Measurements from ENCODE around the gene RAB11FIP3. TPM values are rescaled to one million over a fixed set of nuclear protein-coding genes. Genes with fewer than 3 reads are reported as not detected.

The RAB11FIP3 gene
- total and polyA plus RNA-seq, 2 donors = 16.8 to 57.0 TPM

DNA sequence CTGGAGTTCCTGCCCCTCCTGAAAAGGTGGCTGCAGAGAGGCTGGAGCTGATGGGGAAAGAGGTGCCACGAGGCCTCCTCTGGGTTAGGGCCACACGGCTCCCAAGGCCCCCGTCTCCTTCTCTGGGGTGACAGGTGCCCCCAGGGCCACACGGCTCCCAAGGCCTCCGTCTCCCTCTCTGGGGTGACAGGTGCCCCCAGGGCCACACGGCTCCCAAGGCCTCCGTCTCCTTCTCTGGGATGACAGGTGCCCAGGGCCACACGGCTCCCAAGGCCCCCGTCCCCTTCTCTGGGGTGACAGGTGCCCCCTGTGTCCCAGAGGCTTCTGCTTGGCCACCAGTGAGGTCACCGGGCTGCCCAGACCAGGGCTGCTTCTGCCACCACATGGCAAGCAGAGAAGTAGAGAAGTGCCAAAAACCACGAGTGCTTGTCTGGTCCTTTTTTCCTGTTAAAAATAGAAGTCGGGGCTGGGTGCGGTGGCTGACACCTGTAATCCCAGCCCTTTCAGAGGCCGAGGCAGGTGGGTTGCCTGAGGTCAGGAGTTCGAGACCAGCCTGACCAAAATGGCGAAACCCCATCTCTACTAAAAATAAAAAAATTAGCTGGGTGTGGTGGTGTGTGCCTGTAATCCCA, 106.2 kb downstream of the RAB11FIP3 start:
- H3K36me3 ChIP-seq (ENCODE audit: insufficient read depth) = no peaks in the 10 kb centered on the region
- no peak overlapping the region for H3K4me3 ChIP-seq (ENCODE audit: low read depth, low read length)
- H3K4me1 ChIP-seq (ENCODE audit: insufficient read depth) = no peaks in the 10 kb centered on the region
- WGBS = 92% methylated on average over 16 of the region's 16 CpGs
- no peak for DNase-seq (ENCODE audit: extremely low spot score)
- H3K27ac ChIP-seq (ENCODE audit: low read depth) = no peak overlapping the region

DNA sequence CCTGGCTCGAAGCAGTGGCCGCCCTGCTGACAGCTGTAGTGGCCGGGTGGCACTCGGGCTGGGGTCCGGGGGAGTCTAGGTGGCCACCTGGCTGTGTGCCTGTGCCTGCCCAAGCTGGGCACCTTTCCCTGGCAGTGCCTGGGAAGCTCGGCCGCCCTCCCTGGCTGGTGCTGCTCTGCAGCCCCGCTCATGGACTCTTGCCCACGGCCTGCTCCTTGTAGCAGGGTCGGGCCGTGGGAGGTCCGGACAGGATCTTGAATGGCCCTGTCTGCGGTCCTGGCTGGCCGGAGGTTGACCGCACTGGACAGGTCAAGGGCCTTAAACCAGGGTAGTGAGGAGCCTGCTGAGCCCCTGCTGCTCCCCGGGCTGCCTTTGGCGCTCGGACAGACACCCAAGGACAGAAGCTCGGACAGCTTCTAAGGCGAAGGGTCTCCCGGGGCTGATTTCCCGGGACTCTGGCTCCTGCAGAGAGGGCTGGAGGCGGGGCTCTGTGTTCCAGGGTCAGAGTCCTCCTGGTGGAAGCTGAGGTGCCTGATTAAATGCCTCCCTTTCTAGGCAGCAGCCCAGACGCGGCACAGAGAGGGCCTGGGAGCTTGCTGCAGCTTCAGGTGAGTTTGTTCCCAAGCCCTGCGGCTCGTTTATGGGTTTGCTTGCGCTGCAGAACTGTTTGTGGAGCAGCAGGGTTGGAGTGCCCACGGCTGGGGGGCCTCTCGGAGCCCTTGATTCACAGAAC, 108.1 kb downstream of the RAB11FIP3 start:
- H3K27ac ChIP-seq (ENCODE audit: low read depth) = no peak overlapping the region
- H3K4me1 ChIP-seq (ENCODE audit: insufficient read depth) = no peaks in the 10 kb centered on the region
- H3K36me3 ChIP-seq (ENCODE audit: insufficient read depth) = no peaks in the 10 kb centered on the region
- H3K4me3 ChIP-seq (ENCODE audit: low read depth, low read length) = no peak overlapping the region
- no peak for DNase-seq (ENCODE audit: extremely low spot score)
- WGBS = 88% methylated on average over 30 of the region's 30 CpGs

DNA sequence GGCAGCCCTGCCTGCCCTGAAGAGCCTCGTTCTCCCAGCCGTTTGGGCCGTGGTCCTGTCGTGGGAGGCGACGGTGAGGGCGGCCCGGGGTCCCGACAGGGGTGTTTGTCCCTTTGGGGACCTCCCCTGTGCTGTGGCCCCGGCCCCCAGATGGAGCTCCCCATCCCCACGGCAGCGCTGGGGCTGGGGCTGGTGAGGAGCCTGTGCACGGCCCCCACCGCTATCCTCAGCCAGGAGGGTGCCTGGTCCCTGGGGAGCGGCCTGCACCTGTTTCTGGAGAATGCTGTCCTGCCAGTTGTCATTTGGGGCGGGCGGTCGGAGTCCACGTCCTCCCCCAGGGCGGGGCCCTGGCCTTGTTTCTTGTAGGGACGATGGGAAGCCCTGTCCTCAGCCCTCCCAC, 108.7 kb downstream of the RAB11FIP3 start:
- Histone ChIP-seq H3K4me3 (ENCODE audit: low read depth, low read length) (no peak overlapping the region), H3K4me1 (ENCODE audit: insufficient read depth) (no peaks in the 10 kb centered on the region), H3K27ac (ENCODE audit: low read depth) (no peak overlapping the region), H3K36me3 (ENCODE audit: insufficient read depth) (no peaks in the 10 kb centered on the region)
- no peak for DNase-seq (ENCODE audit: extremely low spot score)
- 85% methylated on average over 21 of the region's 21 CpGs for WGBS

DNA sequence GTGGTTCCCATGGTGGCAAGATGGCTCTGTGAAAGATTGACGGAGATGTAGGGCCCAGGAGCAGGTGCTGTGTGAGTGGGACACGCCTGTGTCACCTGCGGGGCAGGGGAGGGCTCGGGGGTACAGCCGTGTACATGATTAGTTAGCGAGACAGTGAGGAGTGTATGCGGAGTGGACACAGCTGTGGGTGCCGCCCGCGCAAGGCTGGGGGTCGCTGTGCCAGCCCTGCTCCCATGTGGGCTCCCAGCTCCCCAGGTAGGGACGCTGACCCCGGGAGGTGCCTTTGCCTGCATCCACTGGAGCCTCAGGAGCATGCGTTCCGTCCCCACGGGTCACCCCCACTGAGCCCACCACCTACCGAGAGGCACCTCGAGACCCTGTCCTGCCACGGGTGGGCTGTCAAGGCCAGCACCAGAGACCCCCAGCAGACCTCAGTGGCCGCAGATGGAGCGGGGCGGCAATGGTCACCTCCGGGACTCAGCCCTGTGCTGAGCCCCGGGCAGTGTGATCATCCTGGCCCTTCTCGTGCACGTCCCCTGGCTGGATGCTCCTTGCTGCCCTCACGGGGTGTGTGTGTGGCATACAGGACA, 109.5 kb downstream of the RAB11FIP3 start:
- 91% methylated on average over 27 of the region's 27 CpGs for WGBS
- Histone ChIP-seq H3K4me1 (ENCODE audit: insufficient read depth) (no peaks in the 10 kb centered on the region), H3K27ac (ENCODE audit: low read depth) (no peak overlapping the region), H3K4me3 (ENCODE audit: low read depth, low read length) (no peak overlapping the region), H3K36me3 (ENCODE audit: insufficient read depth) (no peaks in the 10 kb centered on the region)
- no peak for DNase-seq (ENCODE audit: extremely low spot score)

DNA sequence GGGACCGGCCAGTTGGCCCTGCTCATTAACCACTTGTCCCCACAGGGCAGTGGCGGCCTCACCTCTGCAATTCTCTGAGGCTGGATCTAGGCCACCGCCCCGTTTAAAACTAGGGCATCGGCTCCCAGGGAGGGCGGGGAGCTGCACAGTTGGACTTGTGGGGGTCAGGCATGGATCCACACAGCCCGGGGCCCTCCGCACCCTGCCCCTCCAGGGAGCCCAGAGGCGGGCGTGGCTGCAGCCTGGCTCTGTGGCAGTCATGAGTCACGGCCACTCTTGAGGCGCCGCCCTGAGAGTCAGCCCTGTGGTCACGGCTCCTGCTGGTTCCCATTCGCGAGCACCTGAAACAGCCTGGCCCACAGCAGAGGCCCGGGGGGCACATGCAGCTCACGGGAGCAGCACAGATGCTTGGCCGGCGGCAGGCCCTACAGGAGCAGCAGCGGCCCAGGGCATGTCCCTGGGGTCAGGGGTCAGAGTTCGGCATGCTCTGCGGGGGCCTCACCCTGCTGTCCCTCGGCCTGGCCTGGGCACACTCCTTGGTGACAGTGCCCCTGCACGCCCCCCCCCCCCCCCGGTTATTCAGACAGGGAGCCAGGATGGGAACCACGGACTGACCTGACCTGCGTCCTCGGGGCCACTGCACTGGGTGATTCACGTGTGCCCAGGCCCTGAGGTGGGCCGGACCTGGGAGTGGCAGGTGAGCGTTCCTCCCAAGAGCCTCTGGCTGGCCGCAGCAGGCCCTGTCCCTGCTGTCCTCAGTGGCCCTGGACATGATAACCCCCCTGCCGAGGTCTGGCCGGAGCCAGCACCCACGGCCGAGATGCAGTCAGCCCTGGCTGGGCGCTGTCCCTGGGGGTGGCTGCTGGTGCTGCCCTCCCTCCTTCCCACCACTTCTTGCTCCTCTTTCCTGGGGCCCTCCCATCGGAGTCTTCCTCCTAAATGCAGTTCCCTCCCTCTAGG, 110.3 kb downstream of the RAB11FIP3 start:
- DNase-seq (ENCODE audit: extremely low spot score) = no peak
- Histone ChIP-seq H3K4me3 (ENCODE audit: low read depth, low read length) (no peak overlapping the region), H3K27ac (ENCODE audit: low read depth) (no peak overlapping the region), H3K36me3 (ENCODE audit: insufficient read depth) (peaks cover 2% of the 10 kb centered on the region), H3K4me1 (ENCODE audit: insufficient read depth) (no peaks in the 10 kb centered on the region)
- 86% methylated on average over 39 of the region's 39 CpGs for WGBS

DNA sequence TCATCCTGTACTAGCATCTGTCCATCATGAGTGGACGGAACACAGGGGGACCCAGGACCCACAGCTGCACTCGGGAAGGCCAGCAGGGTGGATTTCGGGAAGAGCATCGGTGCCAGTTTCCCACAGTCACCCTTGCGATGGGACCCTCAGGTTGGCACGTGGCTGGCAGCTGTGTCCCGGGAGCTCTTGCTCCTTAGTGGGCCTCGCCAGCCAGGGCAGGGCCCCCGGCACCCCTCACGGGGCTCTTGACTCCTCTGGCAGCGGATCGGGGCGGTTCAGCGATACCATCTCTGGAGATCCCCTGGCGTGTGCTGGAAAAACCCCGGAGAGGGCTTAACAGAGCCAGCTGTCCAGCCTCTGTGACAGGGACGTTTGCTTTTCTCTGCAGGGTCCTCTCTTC, 111.3 kb downstream of the RAB11FIP3 start:
- H3K27ac ChIP-seq (ENCODE audit: low read depth) = no peak overlapping the region
- 94% methylated on average over 17 of the region's 17 CpGs for WGBS

DNA sequence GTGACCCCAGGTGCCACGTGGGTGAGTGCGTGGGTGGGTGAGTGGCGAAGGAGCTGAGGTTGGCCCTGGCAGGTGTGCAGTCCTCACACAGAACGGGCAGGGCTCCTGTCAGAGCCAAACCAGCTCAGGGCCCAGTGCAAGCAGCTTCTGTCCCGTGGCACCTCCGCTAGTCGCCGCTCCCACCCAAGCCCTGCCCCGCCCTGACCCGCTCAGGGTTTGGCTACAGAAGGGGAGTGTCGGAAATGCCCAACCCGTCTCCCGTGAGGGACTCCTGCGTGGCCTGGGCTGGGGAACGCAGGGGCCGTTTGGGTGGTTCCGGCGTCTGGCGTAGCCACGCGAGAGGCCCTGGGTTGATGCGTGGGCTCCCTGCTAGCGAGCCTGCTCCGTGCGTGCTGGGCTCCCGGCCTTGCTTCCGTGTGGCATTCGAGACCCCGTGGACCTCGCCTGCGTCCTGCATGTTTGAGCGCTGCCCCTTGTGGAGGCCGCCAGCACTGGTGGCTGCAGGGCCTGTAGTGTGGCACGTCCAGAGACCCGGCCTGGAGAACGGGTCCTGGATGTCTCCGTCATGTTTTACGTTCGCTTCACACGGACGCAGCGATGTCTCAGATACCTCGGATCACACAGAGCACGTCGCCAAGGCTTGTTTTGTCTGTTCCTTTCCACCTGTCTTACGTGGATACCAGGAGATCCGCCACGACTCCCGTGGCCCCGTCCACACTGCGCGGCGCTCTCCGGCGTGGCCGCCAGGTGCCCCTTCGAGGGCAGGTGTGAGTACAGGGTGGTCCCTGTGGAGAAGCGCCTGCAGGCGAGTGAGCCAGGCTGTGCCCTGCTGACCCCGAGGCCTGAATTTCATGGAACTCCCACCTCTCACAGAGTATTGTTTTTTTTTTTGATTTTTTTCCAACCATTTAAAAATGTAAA, 112.2 kb downstream of the RAB11FIP3 start:
- Histone ChIP-seq H3K36me3 (ENCODE audit: insufficient read depth) (peaks cover 4% of the 10 kb centered on the region), H3K27ac (ENCODE audit: low read depth) (no peak overlapping the region), H3K4me3 (ENCODE audit: low read depth, low read length) (no peak overlapping the region), H3K4me1 (ENCODE audit: insufficient read depth) (no peaks in the 10 kb centered on the region)
- WGBS = 95% methylated on average over 60 of the region's 60 CpGs
- no peak for DNase-seq (ENCODE audit: extremely low spot score)

More for the DNA sequence above, 111.3 kb downstream of the RAB11FIP3 start:
- no peak for DNase-seq (ENCODE audit: extremely low spot score)
- H3K36me3 ChIP-seq (ENCODE audit: insufficient read depth) = peaks cover 4% of the 10 kb centered on the region
- H3K4me3 ChIP-seq (ENCODE audit: low read depth, low read length) = no peak overlapping the region
- no peaks in the 10 kb centered on the region for H3K4me1 ChIP-seq (ENCODE audit: insufficient read depth)

DNA sequence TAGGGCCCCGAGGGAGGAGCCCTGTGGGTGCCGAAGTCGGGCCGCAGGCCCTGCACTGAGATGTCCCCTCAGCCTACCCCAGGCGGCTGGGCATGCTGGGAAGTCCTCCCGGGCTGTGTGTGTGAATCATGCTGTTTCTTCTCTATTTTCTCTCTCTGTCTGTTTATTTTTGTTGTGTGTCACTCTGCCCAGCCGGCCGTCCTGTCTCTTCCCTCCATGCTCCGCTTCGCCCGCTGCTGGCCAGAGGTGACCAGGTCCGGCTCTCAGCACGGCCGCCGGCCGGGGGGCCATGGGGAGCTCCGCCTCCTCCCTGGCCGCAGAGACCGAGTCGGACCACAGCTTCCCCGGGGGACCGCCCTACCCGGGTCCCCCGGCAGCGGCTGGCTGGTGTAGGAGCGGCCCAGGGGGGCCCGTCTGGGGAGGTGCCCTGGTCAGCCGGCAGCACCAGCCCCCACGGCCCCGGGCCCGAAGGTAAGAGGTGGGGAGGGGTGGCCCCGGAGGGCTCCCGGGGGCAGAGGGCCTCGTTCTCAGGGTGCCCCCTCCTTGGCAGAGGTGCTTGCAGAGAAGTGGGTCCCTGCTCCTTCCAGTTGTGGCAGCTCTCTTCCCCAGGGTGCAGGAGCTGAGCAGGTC, 114.6 kb downstream of the RAB11FIP3 start:
- no peak for DNase-seq (ENCODE audit: extremely low spot score)
- WGBS = 89% methylated on average over 34 of the region's 34 CpGs
- no peak overlapping the region for H3K27ac ChIP-seq (ENCODE audit: low read depth)
- no peaks in the 10 kb centered on the region for H3K4me1 ChIP-seq (ENCODE audit: insufficient read depth)
- peaks cover 4% of the 10 kb centered on the region for H3K36me3 ChIP-seq (ENCODE audit: insufficient read depth)
- no peak overlapping the region for H3K4me3 ChIP-seq (ENCODE audit: low read depth, low read length)

DNA sequence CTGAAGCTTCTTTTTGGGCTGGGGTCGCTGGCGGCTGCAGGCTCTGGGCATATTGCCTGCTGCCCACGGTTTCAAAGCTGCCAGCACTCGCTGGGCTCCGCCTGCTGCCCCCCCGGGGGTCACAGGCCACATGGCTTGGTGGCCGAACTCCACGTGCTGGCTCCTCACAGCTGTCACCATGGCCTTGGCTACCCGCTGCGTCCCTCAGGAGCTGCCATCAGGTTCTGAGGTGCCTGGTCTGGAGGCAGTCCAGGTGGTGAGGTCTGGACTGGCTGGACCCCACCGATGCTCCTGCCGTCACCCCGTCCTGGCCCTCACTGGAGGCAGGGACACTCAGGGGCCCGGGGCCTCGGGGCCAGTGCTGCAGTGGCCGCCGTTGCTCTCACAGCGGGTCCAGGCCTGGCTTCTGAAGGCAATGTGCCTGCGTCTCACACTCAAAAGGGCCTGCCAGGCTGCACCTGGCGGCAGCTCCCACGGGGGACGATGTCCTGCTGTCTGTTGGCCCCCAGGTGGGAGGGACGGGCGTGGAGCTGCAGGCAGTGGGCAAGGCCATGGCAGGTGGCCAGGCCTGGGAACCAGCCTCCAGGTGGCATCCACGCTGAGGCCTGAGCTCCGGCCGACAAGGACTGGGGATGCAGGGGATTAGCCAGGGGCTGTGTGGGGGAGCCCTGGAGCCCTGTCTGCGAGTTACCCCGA, 115.3 kb downstream of the RAB11FIP3 start:
- DNase-seq (ENCODE audit: extremely low spot score) = no peak
- Histone ChIP-seq H3K27ac (ENCODE audit: low read depth) (no peak overlapping the region), H3K36me3 (ENCODE audit: insufficient read depth) (peaks cover 4% of the 10 kb centered on the region), H3K4me3 (ENCODE audit: low read depth, low read length) (no peak overlapping the region), H3K4me1 (ENCODE audit: insufficient read depth) (no peaks in the 10 kb centered on the region)
- 86% methylated on average over 29 of the region's 29 CpGs for whole genome bisulfite sequencing

DNA sequence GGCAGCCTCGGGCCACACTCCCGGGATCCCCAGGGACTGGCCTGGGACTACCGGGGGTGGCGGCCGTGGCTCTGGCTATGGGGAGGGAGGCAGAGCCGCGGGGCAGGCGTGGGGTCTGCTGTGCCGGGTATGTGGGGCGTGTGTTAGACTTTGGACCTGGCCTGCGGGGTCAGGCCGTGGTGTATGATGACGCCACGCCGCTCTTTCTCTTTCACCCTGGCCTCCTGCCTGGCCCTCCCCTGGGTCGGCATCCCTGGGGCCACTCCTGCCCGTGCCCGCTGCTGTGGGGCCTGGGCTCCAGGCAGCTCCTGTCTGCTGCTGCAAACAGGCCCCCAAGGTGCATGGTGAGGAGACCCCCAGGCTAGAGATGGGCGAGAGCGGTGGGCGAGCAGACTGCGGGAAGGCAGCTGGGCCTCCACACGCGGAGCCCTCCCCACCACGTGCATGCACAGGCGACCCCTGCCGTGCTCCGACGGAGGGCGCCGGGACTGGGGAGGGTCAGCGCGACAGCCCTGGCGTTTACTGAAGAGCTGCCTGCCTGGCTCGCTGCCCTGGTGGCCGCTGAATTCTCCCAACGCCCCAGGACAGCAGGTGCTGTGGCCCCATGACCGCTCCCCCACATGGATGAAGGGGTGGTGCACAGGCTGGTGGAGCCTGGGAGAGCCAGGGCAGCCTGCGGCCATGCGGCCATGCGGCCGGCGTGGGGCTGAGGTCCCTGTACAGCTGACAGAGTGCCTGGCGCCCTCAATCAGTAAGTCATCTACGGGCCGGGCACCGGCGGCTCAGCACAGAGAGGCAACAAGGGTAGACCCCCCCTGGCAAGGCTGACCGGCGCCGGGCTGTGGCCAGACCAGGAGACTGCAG, 118.1 kb downstream of the RAB11FIP3 start:
- DNase-seq (ENCODE audit: extremely low spot score) = no peak
- H3K27ac ChIP-seq (ENCODE audit: low read depth) = no peak overlapping the region
- 91% methylated on average over 51 of the region's 51 CpGs for WGBS
- no peaks in the 10 kb centered on the region for H3K4me1 ChIP-seq (ENCODE audit: insufficient read depth)
- H3K36me3 ChIP-seq (ENCODE audit: insufficient read depth) = peaks cover 4% of the 10 kb centered on the region
- no peak overlapping the region for H3K4me3 ChIP-seq (ENCODE audit: low read depth, low read length)

DNA sequence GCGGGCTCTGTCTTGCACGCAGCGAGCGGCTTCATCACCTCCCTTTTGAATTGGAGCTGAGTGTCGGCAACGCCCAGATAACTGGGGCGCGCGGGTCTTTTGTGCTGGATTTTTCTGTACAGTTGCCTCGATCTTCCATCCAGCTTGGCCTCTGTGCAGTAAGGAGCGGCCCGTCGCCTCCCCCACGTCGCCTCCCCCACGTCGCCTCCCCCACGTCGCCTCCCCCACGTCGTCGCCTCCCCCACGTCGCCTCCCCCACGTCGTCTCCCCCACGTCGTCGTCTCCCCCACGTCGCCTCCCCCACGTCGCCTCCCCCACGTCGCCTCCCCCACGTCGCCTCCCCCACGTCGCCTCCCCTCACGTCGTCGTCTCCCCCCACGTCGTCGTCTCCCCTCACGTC, 119.1 kb downstream of the RAB11FIP3 start:
- H3K36me3 ChIP-seq (ENCODE audit: insufficient read depth) = peaks cover 4% of the 10 kb centered on the region
- H3K4me1 ChIP-seq (ENCODE audit: insufficient read depth) = no peaks in the 10 kb centered on the region
- no peak for DNase-seq (ENCODE audit: extremely low spot score)
- 90% methylated on average over 46 of the region's 46 CpGs for WGBS
- H3K27ac ChIP-seq (ENCODE audit: low read depth) = no peak overlapping the region
- no peak overlapping the region for H3K4me3 ChIP-seq (ENCODE audit: low read depth, low read length)

All from urinary bladder (tissue), 4 donors.